Hematopoietic multipotent progenitor cell (in vitro differentiated cells): ENCODE measurements around the gene LTBP1. TPM values are rescaled to one million over a fixed set of nuclear protein-coding genes. Genes with fewer than 3 reads are reported as not detected.
A peak's percentile ranks its signal among the peaks of the same experiment; 100 is the strongest.

Source experiments
- DNase-seq, 3 donors: peaks; one replicate each; pipeline ENCODE4 v3.0.0-alpha.2; 2011 to 2015; ENCODE audit warnings: low read depth in 2 of 3, low spot score in 2 of 3
- total RNA-seq: library from RNA; depleted of rRNA; stranded (reverse); fragments of >200 nt; gene quantifications from one replicate; pipeline ENCODE4 v1.2.3, GENCODE V29; 2012

The LTBP1 gene
- total RNA-seq, 1 donor: 4.3 TPM

DNA sequence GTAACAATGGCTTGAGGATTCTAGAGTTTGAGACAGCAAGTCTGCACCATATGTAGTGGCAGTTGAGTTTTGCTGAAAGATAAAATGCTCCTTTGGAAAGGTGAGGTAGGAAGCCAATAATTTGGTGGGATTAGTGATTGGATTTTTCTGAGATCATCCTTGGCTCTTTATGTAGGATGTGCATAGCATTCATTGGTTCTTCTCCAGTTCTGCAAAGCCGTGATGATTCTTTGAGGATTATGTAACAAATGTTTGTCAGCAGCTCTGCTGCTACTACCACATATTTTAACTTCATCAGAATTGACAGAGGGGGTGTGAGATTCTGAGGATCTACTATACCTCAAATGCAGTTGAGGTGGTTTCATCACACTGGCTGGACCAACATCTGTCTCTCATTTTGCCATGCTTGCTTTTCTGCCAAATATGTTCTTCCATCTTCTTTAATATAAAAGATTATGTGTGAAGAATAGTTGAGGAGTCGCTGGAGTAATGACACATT lies 340.8 kb downstream of the LTBP1 start:
- DNase-seq: no peak

DNA sequence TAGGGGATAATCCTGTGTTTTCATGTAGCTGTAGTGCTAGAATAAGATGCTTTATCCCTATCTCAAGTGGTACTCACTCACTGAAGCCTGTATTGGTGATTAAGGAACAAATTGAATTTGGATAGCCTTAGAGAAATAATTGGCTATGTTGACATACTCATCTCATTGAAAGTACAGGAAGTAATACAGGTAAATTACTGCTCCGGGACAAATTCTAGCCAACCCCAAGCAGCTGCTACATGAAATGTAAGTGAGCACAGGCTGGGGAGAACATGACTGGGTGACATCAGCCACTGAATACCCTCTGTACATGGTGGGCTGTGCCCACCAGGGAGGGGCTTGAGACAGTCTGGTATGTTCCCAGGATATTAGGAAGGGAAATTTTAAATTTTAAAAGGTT lies 341.3 kb downstream of the LTBP1 start:
- DNase-seq: no peak

DNA sequence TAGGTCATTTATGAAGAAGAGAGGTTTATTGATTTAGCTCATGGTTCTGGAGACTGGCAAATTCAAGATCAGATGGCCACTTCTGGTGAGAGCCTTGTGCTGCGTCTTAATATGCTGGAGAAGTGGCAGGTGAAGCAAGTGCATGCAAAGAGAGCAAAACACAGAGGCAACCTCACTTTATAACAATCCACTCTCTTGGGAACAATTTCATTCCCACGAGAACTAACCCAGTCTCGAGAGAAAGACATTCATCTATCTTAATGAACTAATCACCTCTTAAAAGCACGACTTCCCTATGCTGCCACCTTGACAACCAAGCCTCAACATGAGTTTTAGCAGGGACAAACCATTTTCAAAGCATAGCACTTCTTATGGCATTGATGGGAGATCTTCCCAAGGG lies 343.2 kb downstream of the LTBP1 start:
- no peak for DNase-seq

DNA sequence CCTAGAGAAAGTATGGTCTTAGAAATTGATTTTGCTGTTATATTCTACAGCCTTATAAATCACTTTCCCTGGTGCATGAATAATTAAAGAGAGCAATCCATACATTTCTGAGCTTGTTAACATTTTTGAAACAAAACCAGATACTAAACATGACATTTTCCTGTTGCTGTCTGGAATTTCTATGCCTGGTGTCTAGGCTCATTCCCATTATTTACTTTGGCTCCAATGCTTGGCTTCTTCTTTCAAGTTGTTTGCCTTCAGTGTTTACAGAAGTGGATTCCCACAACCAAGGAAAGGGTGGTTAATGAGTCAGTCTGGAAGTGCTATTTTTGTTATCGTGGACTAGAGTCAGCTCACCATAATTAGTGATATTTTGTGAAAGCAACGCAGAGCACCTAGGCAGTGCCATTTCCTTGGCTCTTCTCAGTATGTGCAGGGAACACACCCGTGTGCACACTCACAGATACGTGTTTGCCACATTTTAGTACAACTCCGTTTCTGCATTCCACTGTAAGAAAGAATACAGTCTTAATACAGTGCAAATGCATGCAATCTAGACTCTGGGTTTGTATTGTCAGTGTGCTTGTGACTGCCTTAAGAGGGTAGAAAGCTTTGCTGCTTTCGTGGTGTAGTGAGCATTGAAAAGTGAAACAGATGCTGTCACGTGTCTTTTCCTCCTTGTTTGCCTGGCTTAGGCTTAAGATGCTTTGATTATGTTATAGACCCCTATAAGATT lies 344.7 kb downstream of the LTBP1 start:
- no peak for DNase-seq

DNA sequence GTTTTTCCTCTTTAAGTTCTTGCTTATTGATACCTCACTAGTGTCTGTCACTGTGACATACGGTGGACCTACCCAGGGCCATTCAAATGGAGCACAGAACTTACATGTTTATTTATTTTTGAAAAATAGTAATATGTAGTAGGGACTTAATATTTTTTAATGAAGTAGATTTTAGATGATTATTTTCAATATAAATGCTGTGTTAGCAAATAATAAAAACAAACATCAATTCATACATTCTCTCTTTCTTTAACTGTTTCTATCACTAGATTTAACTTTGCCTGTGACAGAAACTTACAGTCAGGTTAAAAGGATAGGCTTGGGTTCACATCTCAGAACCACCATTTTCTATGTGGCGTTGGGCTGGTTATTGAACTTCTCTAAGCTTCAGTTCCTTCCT lies 345.3 kb downstream of the LTBP1 start:
- no peak for DNase-seq

DNA sequence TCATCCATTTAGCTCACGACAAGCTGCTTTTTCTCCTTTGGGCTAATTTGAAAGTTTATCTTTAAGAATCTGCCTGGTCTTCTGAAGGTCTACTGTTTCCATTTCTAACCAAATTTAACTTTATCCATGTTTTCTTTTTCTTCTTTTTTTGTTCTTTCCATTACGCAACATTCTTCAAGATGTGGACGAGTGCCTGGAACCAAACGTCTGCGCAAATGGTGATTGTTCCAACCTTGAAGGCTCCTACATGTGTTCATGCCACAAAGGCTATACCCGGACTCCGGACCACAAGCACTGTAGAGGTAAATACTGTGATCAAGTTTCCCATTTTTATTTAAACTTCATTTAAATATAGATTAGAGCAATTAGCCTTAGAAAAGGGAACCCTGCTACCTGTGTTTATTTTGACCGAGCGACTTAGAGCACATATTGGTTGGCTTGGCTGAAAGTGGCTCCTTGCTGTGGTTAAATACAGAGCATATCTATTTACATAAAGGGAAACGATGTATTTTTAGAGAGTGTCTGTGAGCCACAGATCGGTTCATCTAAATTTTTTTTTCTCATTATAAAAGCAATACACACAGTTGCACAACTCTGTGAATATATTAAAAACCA lies 346.3 kb downstream of the LTBP1 start:
- DNase-seq: no peak

DNA sequence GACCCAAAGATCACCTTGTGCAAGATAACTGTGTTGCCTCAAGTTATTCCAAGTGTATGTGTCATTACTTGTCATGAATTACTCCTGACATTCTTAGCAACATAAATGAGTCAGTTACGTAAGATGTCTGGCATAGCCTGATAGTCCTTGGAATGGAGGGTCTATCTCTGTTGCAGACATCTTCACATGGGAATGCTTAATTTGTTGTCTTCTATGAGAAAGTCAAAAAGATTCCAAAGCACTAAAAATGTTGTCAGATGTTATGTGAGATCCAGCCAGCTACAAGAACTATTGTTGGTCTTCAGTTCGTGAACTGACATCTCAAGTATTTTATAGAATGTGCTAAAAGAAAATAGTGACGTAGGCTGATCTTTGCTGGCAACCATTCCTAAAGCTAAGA lies 351.5 kb downstream of the LTBP1 start:
- DNase-seq: no peak

DNA sequence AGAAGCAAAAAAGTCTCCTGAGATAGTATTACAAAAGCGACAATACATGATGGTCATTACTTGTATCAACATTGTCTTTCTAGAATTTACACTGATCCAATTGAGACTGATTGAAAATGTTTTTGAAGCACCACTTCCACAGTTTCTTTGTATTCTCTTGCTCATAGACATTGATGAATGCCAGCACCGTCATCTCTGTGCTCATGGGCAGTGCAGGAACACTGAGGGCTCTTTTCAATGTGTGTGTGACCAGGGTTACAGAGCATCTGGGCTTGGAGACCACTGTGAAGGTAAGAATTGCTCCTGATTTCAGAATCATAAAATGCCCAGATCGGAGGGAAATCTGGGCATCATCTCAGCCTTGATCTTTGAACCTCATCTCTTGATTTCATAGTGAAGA lies 354.6 kb downstream of the LTBP1 start:
- DNase-seq: no peak

DNA sequence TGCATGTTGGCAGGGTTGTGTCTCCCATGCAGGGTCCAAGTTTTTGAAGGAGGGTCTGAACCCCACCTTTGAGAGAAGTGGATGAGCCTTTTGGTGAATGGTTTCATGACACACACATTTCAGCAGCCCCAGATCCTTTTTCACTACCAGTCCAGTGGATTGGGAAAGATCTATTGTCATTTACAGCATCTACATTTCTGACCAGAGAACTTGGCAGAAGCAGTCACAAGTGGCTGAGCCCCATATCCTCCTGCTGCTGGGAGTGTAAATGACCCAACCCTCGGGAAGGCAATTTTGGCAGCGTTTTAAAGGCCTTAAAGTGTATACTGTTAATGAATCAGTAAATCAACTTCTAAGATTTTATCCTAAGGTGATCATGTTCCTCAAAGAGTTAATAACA lies 355.6 kb downstream of the LTBP1 start:
- DNase-seq: no peak

DNA sequence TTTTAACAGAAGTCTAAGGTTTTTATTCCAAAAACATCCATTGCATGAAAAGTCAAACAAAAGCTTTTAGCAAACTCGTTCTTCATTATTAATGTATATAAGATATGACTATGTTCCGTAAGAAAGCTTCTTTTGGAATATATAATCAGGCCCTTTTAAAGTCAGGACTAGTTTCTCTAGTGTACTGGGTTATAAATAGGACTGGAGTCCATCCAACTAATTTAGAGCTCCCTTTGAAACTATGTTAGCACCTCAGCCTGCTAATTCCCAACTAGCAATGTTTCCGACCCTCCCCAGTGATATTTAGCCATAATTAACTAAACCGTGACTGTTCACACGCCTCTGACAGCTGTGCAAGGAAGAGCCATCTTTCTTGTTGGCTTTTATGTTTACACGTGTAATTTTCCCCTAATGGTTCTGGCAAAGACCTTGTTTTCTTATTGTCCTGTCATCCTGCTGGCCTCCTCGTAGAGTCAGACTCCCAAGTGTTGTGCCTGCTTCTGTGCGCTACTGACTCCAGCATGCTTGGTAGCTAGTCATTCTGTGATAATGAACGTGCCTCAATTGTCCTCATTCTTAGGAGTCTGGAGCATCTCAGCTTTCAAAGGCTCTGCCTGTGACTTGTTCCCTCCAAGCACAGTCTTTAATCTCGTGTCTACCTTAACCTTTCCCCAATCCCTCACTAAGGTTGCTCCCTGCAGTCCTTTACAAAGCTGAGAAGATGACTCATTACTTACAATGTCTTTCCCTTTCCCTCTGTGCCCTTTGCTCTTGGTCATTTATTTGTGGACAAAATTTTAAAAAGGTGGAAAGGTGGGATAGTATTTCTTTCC lies 357.5 kb downstream of the LTBP1 start:
- no peak for DNase-seq

DNA sequence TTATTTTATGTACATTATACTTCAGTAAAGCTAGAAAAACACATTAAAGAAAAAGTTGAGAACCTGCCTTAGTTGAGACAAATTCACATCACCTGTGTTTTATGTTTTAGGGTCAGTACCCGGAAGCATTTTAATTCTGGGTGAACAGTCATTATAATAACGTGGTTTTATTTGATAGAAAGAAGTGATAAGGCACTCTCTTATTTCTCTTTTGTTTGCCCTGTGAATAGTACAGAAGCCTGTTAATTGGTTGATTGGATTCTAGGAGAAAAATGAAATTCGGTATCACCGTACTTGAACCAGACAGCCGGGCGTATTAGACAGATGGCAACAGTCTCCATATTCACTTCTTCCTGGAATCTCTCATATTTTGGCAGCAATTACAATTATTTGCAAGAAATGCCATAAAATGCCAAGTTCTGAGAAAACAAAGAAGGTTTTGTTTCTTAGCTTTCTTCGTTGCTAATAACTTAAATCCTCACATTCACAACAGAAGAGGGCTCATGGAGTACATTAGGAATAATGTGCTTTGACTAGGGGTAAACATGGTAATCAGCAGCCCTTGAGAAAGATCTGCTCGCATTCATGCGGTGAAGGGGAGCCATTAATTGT lies 361.0 kb downstream of the LTBP1 start:
- no peak for DNase-seq

DNA sequence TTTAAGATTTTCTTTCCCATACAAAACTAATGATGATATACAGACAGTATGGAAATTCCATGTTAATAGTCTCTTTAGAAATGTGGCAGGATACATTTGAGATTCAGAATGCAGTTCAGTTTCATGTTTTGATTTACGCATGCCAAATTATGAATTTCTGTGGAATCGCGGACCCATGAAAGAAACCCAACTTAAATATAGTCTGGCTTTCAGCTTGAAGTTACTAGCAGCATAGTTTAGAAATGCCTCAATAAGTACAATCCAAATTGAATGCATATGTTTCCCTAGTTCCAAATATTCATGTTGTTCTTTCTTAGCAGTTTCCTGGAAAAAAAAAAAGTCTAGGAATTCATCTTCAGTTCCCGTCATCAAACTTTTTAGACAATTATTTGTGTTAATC lies 365.6 kb downstream of the LTBP1 start:
- no peak for DNase-seq

DNA sequence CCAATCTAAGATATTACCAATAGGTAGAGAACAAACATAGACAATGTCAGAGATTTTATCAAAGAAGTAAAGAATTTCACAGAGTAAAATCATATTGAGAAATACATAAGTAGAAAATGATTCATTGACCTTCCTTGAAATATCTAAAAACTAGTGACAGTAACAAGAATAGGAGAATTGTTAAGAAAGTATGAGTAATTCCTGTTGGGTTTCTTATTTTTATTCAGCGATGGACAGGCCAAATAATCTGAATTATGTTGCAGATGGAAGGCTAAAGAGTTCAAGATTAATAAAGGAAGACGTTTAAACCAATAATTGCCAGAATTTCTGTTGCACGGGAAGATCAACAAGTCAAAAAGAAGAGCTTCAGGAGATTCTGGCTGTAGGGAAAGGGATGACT lies 366.3 kb downstream of the LTBP1 start:
- no peak for DNase-seq

DNA sequence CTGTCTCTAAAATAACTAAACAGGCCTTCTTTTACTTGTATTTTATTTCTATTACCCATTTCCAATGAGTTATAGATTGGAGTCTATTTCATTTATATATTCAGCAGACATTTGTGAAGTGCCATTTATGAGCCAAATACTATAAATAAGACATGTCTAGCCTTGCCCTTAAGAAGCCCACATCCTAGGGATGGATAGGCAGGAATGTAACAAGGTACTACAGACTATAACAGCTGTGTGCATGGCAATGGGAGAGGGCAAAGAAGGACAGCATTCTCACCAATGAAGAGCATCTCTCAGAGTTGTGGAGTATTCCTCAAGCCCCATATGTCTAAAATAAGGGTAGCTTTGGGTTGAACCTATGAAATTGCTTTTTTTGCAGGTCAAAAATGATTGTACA lies 367.8 kb downstream of the LTBP1 start:
- no peak for DNase-seq

DNA sequence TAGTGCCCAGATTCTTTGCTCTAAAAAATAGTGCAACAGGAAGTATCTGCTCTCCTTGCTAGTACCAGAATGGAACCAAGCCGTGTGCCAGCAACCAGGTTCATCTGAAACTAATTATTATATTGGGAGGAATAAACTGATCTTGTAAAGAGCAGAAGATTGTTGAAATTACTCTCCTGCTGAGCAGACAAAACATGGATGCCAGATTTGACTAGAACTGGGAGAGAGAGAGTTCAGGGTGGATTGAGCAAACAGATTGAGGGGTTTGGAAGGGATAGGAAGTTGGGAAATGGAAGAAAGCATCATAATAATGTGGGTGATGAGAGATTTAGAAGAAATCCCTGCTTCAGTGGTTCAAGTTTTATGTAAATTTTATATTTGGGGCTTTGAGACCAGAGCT lies 369.6 kb downstream of the LTBP1 start:
- no peak for DNase-seq

DNA sequence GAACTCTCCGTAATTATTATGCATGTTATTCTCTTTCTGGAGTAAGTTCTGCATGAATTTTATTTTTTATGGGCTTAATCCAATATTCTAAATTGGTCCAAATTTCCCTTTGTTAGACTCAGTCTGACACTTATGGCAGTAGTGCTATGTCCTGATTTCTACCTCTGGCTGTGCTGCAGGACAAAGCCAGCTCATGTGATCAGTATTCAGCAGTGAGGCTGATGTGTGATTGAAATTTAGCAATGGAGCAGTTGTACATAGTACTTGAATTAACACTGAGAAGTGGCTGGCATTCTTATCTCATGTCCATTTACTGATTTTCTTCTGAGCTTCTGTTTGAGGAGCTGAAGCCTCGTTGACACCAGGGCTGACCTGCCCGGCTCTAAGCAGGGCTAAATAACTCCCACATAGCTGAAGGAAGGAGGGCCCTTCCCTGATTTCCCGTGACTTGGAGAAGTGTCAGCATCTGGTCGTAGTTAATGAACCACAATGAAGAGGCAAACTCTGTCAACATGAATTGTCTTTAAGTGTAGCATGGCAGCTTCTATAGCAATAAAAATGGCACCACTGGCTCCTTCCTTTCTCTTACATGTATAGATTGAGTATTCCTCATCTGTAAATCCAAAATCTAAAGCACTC lies 370.7 kb downstream of the LTBP1 start:
- DNase-seq: no peak

DNA sequence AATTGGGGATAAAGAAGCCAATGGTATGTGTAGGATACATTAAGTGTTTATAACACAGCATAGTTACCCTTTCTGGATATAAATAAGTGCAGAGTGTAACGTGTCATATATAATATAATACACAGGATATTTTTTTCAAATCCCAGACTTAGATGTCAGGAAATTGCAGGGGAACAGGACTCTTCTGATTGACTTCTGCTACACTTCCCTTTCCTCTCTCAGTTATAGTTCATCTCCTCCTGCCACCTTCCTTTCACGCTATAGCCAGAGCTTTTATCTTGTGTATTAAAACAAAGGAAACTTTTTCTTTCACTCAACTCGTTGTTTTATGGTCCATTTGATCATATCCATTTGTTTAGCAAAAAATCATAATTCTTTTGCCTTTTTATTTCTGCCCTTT lies 371.7 kb downstream of the LTBP1 start:
- no peak for DNase-seq

DNA sequence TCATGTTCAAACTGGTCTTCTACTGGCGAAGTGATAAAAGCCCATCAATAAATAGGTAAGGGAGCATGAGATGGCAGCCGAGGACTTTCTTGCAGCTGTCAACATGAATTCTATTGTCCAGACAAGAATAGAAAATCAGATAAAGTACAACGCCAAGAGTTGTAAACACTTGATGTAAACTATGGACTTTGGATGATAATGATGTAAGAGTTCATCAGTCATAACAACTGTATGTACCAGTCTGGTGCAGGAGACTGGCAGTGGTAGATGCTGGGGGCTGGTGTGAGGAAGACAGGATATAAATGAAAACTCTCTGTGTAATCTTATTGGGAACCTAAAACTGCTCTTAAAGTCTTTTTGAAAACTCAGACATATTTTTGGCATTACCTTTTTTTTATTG lies 373.8 kb downstream of the LTBP1 start:
- no peak for DNase-seq

DNA sequence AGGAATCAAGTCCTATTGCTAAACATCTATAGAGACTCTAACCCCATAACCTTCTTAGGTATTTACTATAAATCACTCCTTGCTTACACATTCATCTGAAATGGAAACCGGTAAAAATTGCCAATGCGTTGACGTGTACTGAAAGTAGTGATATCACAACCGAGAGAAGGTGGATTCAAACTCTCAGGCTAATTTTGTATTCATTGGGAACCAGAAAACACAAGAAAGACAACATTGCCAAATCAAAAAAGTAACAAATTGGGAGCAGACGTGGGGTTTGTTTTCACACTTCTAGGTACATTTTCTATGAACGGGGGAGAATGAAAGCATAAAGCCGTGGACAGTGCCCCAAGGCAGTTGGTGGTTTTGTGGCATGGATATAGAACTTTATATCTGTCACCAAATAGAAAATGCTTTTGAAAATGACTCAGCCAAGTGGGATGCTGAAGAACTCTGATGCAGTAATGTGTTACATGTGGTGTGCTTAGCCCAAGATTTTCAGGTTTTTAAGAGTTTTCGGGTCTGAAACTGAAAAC lies 374.6 kb downstream of the LTBP1 start:
- DNase-seq: peak in 2 of 3 donors; percentile 14 to 55

DNA sequence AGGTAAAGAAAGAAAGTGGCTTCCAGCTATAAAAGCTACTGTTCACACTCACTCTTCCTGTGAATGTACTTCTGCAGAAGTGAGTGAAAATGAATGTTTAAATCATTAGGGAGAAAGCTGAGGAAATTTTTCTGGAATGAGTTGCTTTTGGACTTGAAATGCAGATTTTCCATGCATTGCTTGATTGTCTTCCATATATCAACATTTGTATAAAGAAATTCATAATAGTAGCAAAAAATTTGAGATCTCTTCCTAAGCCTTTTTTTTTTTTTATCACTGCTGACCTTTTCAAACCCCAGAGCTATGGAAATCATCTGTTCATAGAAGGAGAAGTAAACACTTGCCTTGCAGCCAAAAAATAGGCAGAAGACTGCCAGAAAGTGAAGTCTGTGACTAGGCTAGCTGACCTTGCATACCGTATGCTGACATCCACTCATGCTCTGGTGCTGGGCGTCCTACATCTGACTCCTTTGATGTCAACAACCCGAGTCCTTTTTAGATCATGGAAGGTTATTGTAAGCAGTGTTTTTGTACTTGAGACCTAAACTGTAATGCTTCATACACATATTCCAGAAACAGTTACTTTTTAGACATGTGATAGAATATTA lies 375.2 kb downstream of the LTBP1 start:
- peak in 1 of 3 donors; percentile 8 for DNase-seq
